Neuronal stem cell (in vitro differentiated cells): Measurements from ENCODE around the gene PAQR6.
A peak's percentile ranks its signal among the peaks of the same experiment; 100 is the strongest.

Experiments used
- DNase-seq: peaks from one replicate; pipeline ENCODE4 v3.0.0-alpha.2; 2013; ENCODE audit warnings: low spot score
- H2AFZ ChIP-seq: one replicate; pipeline ENCODE4 v1.6.1; 2013; ENCODE audit warnings: mild to moderate bottlenecking, low read length, inconsistent platforms
- H2AK5ac ChIP-seq: 2 replicates; pipeline ENCODE4 v1.6.1; 2013; ENCODE audit warnings: low read depth, mild to moderate bottlenecking, inconsistent platforms, low read length, moderate library complexity, mixed read lengths
- H2BK120ac ChIP-seq: 2 replicates; pipeline ENCODE4 v1.6.1; 2013; ENCODE audit warnings: low read depth, mild to moderate bottlenecking, inconsistent platforms, low read length, moderate library complexity, mixed read lengths
- H2BK12ac ChIP-seq: one replicate; pipeline ENCODE4 v1.6.1; 2013; ENCODE audit warnings: low read length, inconsistent platforms
- H2BK15ac ChIP-seq: 2 replicates; pipeline ENCODE4 v1.6.1; 2013; ENCODE audit warnings: mild to moderate bottlenecking, low read length, inconsistent platforms, mixed read lengths
- H2BK5ac ChIP-seq: one replicate; pipeline ENCODE4 v1.6.1; 2013; ENCODE audit warnings: inconsistent platforms, mild to moderate bottlenecking, low read length, moderate library complexity
- H3K14ac ChIP-seq: one replicate; pipeline ENCODE4 v1.6.1; 2013; ENCODE audit warnings: low read length, inconsistent platforms
- H3K18ac ChIP-seq: 2 replicates; pipeline ENCODE4 v1.6.1; 2013; ENCODE audit warnings: low read length, inconsistent platforms
- H3K23ac ChIP-seq: 2 replicates; pipeline ENCODE4 v1.6.1; 2013; ENCODE audit warnings: low read depth, mild to moderate bottlenecking, mixed read lengths, low read length, inconsistent platforms; ENCODE audit not compliant: poor library complexity
- H3K27ac ChIP-seq: replicated peaks from 3 replicates; pipeline ENCODE4 v1.5.1; 2013; ENCODE audit warnings: low read length, inconsistent platforms
- H3K27me3 ChIP-seq, 3 experiments: 2 replicates each; pipeline ENCODE4 v1.6.1; 2013; ENCODE audit warnings: low read length in 3 of 3, mild to moderate bottlenecking in 2 of 3, inconsistent platforms in 1 of 3, low read depth in 1 of 3, mixed read lengths in 1 of 3, moderate library complexity in 1 of 3; ENCODE audit not compliant: control insufficient read depth in 3 of 3, insufficient read depth in 3 of 3
- H3K36me3 ChIP-seq, 2 donors: replicated peaks in 1 of 2; 2 replicates each; pipeline ENCODE4 v1.6.1; 2013; ENCODE audit warnings: low read length in 2 of 2; ENCODE audit not compliant: control insufficient read depth in 2 of 2, insufficient read depth in 2 of 2
- H3K4ac ChIP-seq: 2 replicates; pipeline ENCODE4 v1.6.1; 2013; ENCODE audit warnings: inconsistent platforms, mild to moderate bottlenecking, low read length, moderate library complexity
- H3K4me1 ChIP-seq, 2 donors: 1 replicate in 1 of 2; 2 replicates in 1 of 2; pipeline ENCODE4 v1.6.1; 2013; ENCODE audit warnings: low read length in 2 of 2, low read depth in 1 of 2; ENCODE audit not compliant: control insufficient read depth in 2 of 2, insufficient read depth in 1 of 2
- H3K4me2 ChIP-seq: one replicate; pipeline ENCODE4 v1.6.1; 2013; ENCODE audit warnings: mild to moderate bottlenecking, low read length, inconsistent platforms; ENCODE audit not compliant: insufficient read depth, poor library complexity, severe bottlenecking
- H3K4me3 ChIP-seq, 2 donors: 2 replicates each; pipeline ENCODE4 v1.5.1; 2013; ENCODE audit warnings: low read length in 2 of 2, mild to moderate bottlenecking in 2 of 2, inconsistent platforms in 1 of 2, moderate library complexity in 1 of 2
- H3K79me1 ChIP-seq: one replicate; pipeline ENCODE4 v1.6.1; 2013; ENCODE audit warnings: low read depth, mild to moderate bottlenecking, inconsistent platforms, low read length, moderate library complexity
- H3K9ac ChIP-seq: one replicate; pipeline ENCODE4 v1.6.1; 2013; ENCODE audit warnings: mild to moderate bottlenecking, low read depth, low read length, inconsistent platforms; ENCODE audit not compliant: poor library complexity
- H3K9me3 ChIP-seq, 2 donors: replicated peaks in 1 of 2; 2 replicates each; pipeline versions ENCODE3 to v1.6.1; 2013; ENCODE audit warnings: low read length in 2 of 2, mild to moderate bottlenecking in 2 of 2, inconsistent platforms in 1 of 2, low read depth in 1 of 2, mixed read lengths in 1 of 2, moderate library complexity in 1 of 2; ENCODE audit not compliant: control insufficient read depth in 2 of 2, insufficient read depth in 1 of 2
- H4K8ac ChIP-seq: one replicate; pipeline ENCODE4 v1.6.1; 2013; ENCODE audit warnings: low read depth, mild to moderate bottlenecking, inconsistent platforms, low read length, moderate library complexity
- H4K91ac ChIP-seq: one replicate; pipeline ENCODE4 v1.6.1; 2013; ENCODE audit warnings: low read length, low read depth, mild to moderate bottlenecking, inconsistent platforms; ENCODE audit not compliant: poor library complexity
- WGBS, 2 donors: extraction: QIAGEN DNeasy Blood & Tissue Kit; methylation state at CpG; one replicate each; pipeline ENCODE4 v1.1.7; 2013; ENCODE audit warnings: missing lambda C conversion rate in 2 of 2, mixed read lengths in 1 of 2; ENCODE audit not compliant: insufficient read length in 2 of 2, insufficient replicate concordance in 1 of 2; ENCODE audit errors: extremely low coverage in 2 of 2; 5-methylcytosine and 5-hydroxymethylcytosine counted together

PAQR6 gene

GRCh38 chr1:156293098-156293434 is 45.2 kb upstream of the PAQR6 start:
- H3K4ac ChIP-seq = no peak overlapping the region
- H2AFZ ChIP-seq = no peak overlapping the region
- H3K27me3 ChIP-seq = no peaks in the 10 kb centered on the region
- H3K9ac ChIP-seq = no peak overlapping the region
- no peak overlapping the region for H2BK5ac ChIP-seq
- no peak overlapping the region for H2BK15ac ChIP-seq
- H3K4me1 ChIP-seq = peaks cover 2 to 10% of the 10 kb centered on the region in 2 donors
- no peak overlapping the region for H4K91ac ChIP-seq
- no peak overlapping the region for H4K8ac ChIP-seq
- no peak for DNase-seq
- H2BK120ac ChIP-seq = no peak overlapping the region
- H2BK12ac ChIP-seq = no peak overlapping the region
- H3K4me2 ChIP-seq = no peak overlapping the region
- H3K9me3 ChIP-seq = no peaks in the 10 kb centered on the region
- peaks cover 0 to 2% of the 10 kb centered on the region in 2 donors for H3K36me3 ChIP-seq
- H3K23ac ChIP-seq = no peak overlapping the region
- H3K4me3 ChIP-seq = no peak overlapping the region
- no peak overlapping the region for H3K27ac ChIP-seq
- WGBS, 2 donors = no CpG with 5 or more reads among the region's 8 CpGs
- H3K18ac ChIP-seq = no peak overlapping the region
- no peak overlapping the region for H2AK5ac ChIP-seq
- peaks cover 5% of the 10 kb centered on the region for H3K79me1 ChIP-seq
- no peak overlapping the region for H3K14ac ChIP-seq

- no peaks in the 10 kb centered on the region for H3K9me3 ChIP-seq
- DNase-seq = peak; percentile 64
Measured at GRCh38 chr1:156291226-156292061, 43.6 kb upstream of the PAQR6 start.

DNA sequence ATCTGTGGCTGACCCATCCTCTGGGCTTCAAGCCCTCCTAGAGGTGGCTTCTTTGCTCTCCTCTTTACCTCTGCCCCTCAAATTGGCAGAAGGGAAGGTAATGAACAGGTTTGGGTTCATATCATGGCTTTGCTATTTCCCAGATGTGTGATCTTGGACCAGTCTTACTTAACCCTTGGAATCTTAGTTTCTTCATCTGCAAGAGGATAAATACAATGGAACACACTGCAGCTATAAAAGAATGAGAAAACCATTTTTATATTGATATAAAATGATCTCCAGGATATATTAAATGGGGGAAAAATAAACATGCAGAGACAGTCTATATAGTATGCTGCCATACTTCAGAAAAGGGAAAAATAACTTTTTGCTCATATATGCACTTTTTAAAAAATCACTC is 42.0 kb upstream of the PAQR6 start:
- no peak overlapping the region for H2BK15ac ChIP-seq
- no peak overlapping the region for H3K4me2 ChIP-seq
- H3K18ac ChIP-seq = no peak overlapping the region
- no peak overlapping the region for H3K9ac ChIP-seq
- H3K4me1 ChIP-seq = peaks cover 0 to 6% of the 10 kb centered on the region in 2 donors
- H3K36me3 ChIP-seq = peaks cover 2 to 4% of the 10 kb centered on the region in 2 donors
- peaks cover 3% of the 10 kb centered on the region for H3K79me1 ChIP-seq
- H2BK120ac ChIP-seq = no peak overlapping the region
- H3K4me3 ChIP-seq = no peak overlapping the region
- no peak overlapping the region for H4K8ac ChIP-seq
- no peak overlapping the region for H2AFZ ChIP-seq
- no peak overlapping the region for H2BK5ac ChIP-seq
- H3K27ac ChIP-seq = no peak overlapping the region
- no peak overlapping the region for H3K14ac ChIP-seq
- no peak overlapping the region for H2AK5ac ChIP-seq
- no peak overlapping the region for H4K91ac ChIP-seq
- H3K9me3 ChIP-seq = no peaks in the 10 kb centered on the region
- H3K23ac ChIP-seq = no peak overlapping the region
- no peaks in the 10 kb centered on the region for H3K27me3 ChIP-seq
- H3K4ac ChIP-seq = no peak overlapping the region
- no peak for DNase-seq
- H2BK12ac ChIP-seq = no peak overlapping the region

More at GRCh38 chr1:156291226-156292061, 43.6 kb upstream of the PAQR6 start:
- H3K23ac ChIP-seq = peak overlapping the region; percentile 87
- H3K4me2 ChIP-seq = peak overlapping the region; percentile 84
- peaks cover 2 to 10% of the 10 kb centered on the region in 2 donors for H3K4me1 ChIP-seq
- H2AFZ ChIP-seq = no peak overlapping the region
- H3K4me3 ChIP-seq = peak overlapping the region in 1 of 2 donors; percentile 87
- H3K36me3 ChIP-seq = peaks cover 0 to 2% of the 10 kb centered on the region in 2 donors
- peak overlapping the region; percentile 89 for H3K9ac ChIP-seq
- H2AK5ac ChIP-seq = peak overlapping the region; percentile 24
- no peaks in the 10 kb centered on the region for H3K27me3 ChIP-seq
- H2BK15ac ChIP-seq = peak overlapping the region; percentile 46
- peak overlapping the region; percentile 82 for H3K18ac ChIP-seq
- H2BK12ac ChIP-seq = no peak overlapping the region
- H4K91ac ChIP-seq = peak overlapping the region; percentile 82
- no CpG with 5 or more reads among the region's 37 CpGs for WGBS, 2 donors
- H2BK120ac ChIP-seq = no peak overlapping the region
- no peak overlapping the region for H4K8ac ChIP-seq
- H3K14ac ChIP-seq = no peak overlapping the region
- peak overlapping the region; percentile 62 for H2BK5ac ChIP-seq
- H3K4ac ChIP-seq = no peak overlapping the region
- H3K79me1 ChIP-seq = peaks cover 5% of the 10 kb centered on the region
- H3K27ac ChIP-seq = peak overlapping the region; percentile 61

GRCh38 chr1:156286061-156286460 is 38.2 kb upstream of the PAQR6 start:
- H3K23ac ChIP-seq = no peak overlapping the region
- no peak overlapping the region for H3K9ac ChIP-seq
- WGBS, 2 donors = no CpG with 5 or more reads among the region's 8 CpGs

More at GRCh38 chr1:156286061-156286460, 38.2 kb upstream of the PAQR6 start:
- peaks cover 9 to 11% of the 10 kb centered on the region in 2 donors for H3K4me1 ChIP-seq
- no peak overlapping the region for H2BK15ac ChIP-seq
- H2BK12ac ChIP-seq = no peak overlapping the region
- H3K9me3 ChIP-seq = no peaks in the 10 kb centered on the region
- H3K4me2 ChIP-seq = no peak overlapping the region
- peaks cover 3% of the 10 kb centered on the region for H3K79me1 ChIP-seq
- no peaks in the 10 kb centered on the region for H3K27me3 ChIP-seq
- H3K27ac ChIP-seq = no peak overlapping the region
- H3K36me3 ChIP-seq = peaks cover 0 to 4% of the 10 kb centered on the region in 2 donors
- H3K4me3 ChIP-seq = no peak overlapping the region
- DNase-seq = no peak
- H2AFZ ChIP-seq = no peak overlapping the region
- H2BK5ac ChIP-seq = no peak overlapping the region
- no peak overlapping the region for H4K91ac ChIP-seq
- H2AK5ac ChIP-seq = no peak overlapping the region
- no peak overlapping the region for H3K14ac ChIP-seq
- no peak overlapping the region for H3K4ac ChIP-seq
- H4K8ac ChIP-seq = no peak overlapping the region
- no peak overlapping the region for H2BK120ac ChIP-seq
- H3K18ac ChIP-seq = no peak overlapping the region
